Stimulated activated naive CD8-positive, alpha-beta T cell treated with anti-CD3 and anti-CD28 coated beads, Interleukin-15, Interleukin-2, amounts not matched to agents 100 U/mL and 50 U/mL, for 24 hours (primary cell): Measurements from ENCODE around the gene ATP6V0A1.
"Not testable (repeated sequence)": the region's sequence is repeated elsewhere in the genome, so short reads cannot be mapped to it uniquely, and the experiment has no call there.

Experiments
- ATAC-seq: fragments of 150-1000 bp; cut with Tn5 transposase; one replicate; pipeline ENCODE4 v1.10.0; 2021
- DNase-seq: peaks from one replicate; pipeline ENCODE4 v3.0.0; 2021

Gene ATP6V0A1

GRCh38 chr17:42438600-42439567, 19.8 kb upstream of the ATP6V0A1 start:
- peak; percentile 60 for DNase-seq
- no peak for ATAC-seq

- DNase-seq (no peak), ATAC-seq (peak; percentile 32)
Observed at GRCh38 chr17:42441371-42442195, 17.1 kb upstream of the ATP6V0A1 start.

GRCh38 chr17:42442196-42442565, 16.5 kb upstream of the ATP6V0A1 start:
- ATAC-seq (no peak), DNase-seq (no peak)

- not testable (repeated sequence) for ATAC-seq, DNase-seq
Observed at GRCh38 chr17:42449176-42449575, 9.5 kb upstream of the ATP6V0A1 start.

- not testable (repeated sequence) for ATAC-seq, DNase-seq
Observed at GRCh38 chr17:42449838-42450237, 8.8 kb upstream of the ATP6V0A1 start.

GRCh38 chr17:42451270-42451669, 7.4 kb upstream of the ATP6V0A1 start:
- not testable (repeated sequence) for DNase-seq, ATAC-seq

- ATAC-seq (no peak), DNase-seq (no peak)
Observed at GRCh38 chr17:42453439-42453838, 5.2 kb upstream of the ATP6V0A1 start.

- DNase-seq, ATAC-seq: not testable (repeated sequence)
Observed at GRCh38 chr17:42454987-42455386, 3.7 kb upstream of the ATP6V0A1 start.

GRCh38 chr17:42456223-42457106, 2.2 kb upstream of the ATP6V0A1 start:
- DNase-seq: no peak
- ATAC-seq: no peak

- DNase-seq (no peak), ATAC-seq (no peak)
Observed at GRCh38 chr17:42457107-42457792, 1.4 kb upstream of the ATP6V0A1 start.

GRCh38 chr17:42459256-42459800, 650 bp downstream of the ATP6V0A1 start:
- peak; percentile 46 for DNase-seq
- no peak for ATAC-seq

- ATAC-seq (peak; percentile 29), DNase-seq (no peak)
Observed at GRCh38 chr17:42459801-42460281, 1.2 kb downstream of the ATP6V0A1 start.

- ATAC-seq (no peak), DNase-seq (no peak)
Observed at GRCh38 chr17:42460371-42460770, 1.7 kb downstream of the ATP6V0A1 start.

GRCh38 chr17:42463976-42464400, 5.3 kb downstream of the ATP6V0A1 start:
- DNase-seq (no peak), ATAC-seq (no peak)

GRCh38 chr17:42467889-42468288, 9.2 kb downstream of the ATP6V0A1 start:
- no peak for ATAC-seq

GRCh38 chr17:42472709-42473521, 14.2 kb downstream of the ATP6V0A1 start:
- ATAC-seq (no peak), DNase-seq (no peak)

More at GRCh38 chr17:42467889-42468288, 9.2 kb downstream of the ATP6V0A1 start:
- DNase-seq: no peak

GRCh38 chr17:42474276-42474675, 15.6 kb downstream of the ATP6V0A1 start:
- ATAC-seq: no peak

GRCh38 chr17:42475121-42475520, 16.4 kb downstream of the ATP6V0A1 start:
- ATAC-seq (no peak), DNase-seq (no peak)

More at GRCh38 chr17:42474276-42474675, 15.6 kb downstream of the ATP6V0A1 start:
- no peak for DNase-seq

GRCh38 chr17:42475835-42476234, 17.2 kb downstream of the ATP6V0A1 start:
- ATAC-seq (no peak), DNase-seq (no peak)

GRCh38 chr17:42476411-42476810, 17.7 kb downstream of the ATP6V0A1 start:
- no peak for DNase-seq
- ATAC-seq: no peak
